Renal pelvis (tissue), 4 donors: ENCODE measurements around the gene HTR1D. TPM values are rescaled to one million over a fixed set of nuclear protein-coding genes. Genes with fewer than 3 reads are reported as not detected.
"Not testable (repeated sequence)": the region's sequence is repeated elsewhere in the genome, so short reads cannot be mapped to it uniquely, and the experiment has no call there.

ENCODE experiments used
- DNase-seq: peaks from one replicate; pipeline ENCODE4 v3.0.0-alpha.2; 2013
- polyA plus RNA-seq, 3 donors: library from polyadenylated mRNA; unstranded; fragments of 120-200 nt; gene quantifications; one replicate each; pipeline ENCODE4 v1.2.1, GENCODE V29; 2013; ENCODE audit not compliant: insufficient read length in 3 of 3

The HTR1D gene
- polyA plus RNA-seq, 3 donors: 0.24 to 0.31 (median 0.28) TPM

- no peak for DNase-seq
These were observed 5.0 kb upstream of the HTR1D start for GRCh38 chr1:23222331-23222730.

GRCh38 chr1:23221107-23221506, 3.8 kb upstream of the HTR1D start:
- no peak for DNase-seq

GRCh38 chr1:23216771-23217420, 406 bp downstream of the HTR1D start:
- no peak for DNase-seq

GRCh38 chr1:23215751-23216449, 1.4 kb downstream of the HTR1D start:
- no peak for DNase-seq

- no peak for DNase-seq
These were observed 2.0 kb downstream of the HTR1D start for GRCh38 chr1:23215291-23215690.

- no peak for DNase-seq
These were observed 2.7 kb downstream of the HTR1D start for GRCh38 chr1:23214640-23215039.

GRCh38 chr1:23211955-23212354, 5.3 kb downstream of the HTR1D start:
- no peak for DNase-seq

GRCh38 chr1:23210963-23211362, 6.3 kb downstream of the HTR1D start:
- DNase-seq: no peak

GRCh38 chr1:23210351-23210785, 6.9 kb downstream of the HTR1D start:
- no peak for DNase-seq

GRCh38 chr1:23209770-23210169, 7.5 kb downstream of the HTR1D start:
- DNase-seq: no peak

- DNase-seq: no peak
These were observed 8.8 kb downstream of the HTR1D start for GRCh38 chr1:23208527-23208926.

- DNase-seq: not testable (repeated sequence)
These were observed 9.6 kb downstream of the HTR1D start for GRCh38 chr1:23207733-23208132.

- DNase-seq: no peak
These were observed 15.0 kb downstream of the HTR1D start for GRCh38 chr1:23202263-23202749.

GRCh38 chr1:23200883-23201282, 16.4 kb downstream of the HTR1D start:
- DNase-seq: no peak

- DNase-seq: no peak
These were observed 18.9 kb downstream of the HTR1D start for GRCh38 chr1:23198373-23198772.

GRCh38 chr1:23196627-23197328, 20.5 kb downstream of the HTR1D start:
- DNase-seq: no peak

GRCh38 chr1:23194119-23194984, 22.9 kb downstream of the HTR1D start:
- DNase-seq: no peak

- no peak for DNase-seq
These were observed 23.7 kb downstream of the HTR1D start for GRCh38 chr1:23193391-23194118.

- no peak for DNase-seq
These were observed 26.1 kb downstream of the HTR1D start for GRCh38 chr1:23191199-23191598.

GRCh38 chr1:23188936-23189452, 28.3 kb downstream of the HTR1D start:
- not testable (repeated sequence) for DNase-seq

- no peak for DNase-seq
These were observed 28.8 kb downstream of the HTR1D start for GRCh38 chr1:23188434-23188884.
